GM12878 (cell line): ENCODE results near the gene EPS8. TPM values are rescaled to one million over a fixed set of nuclear protein-coding genes. Genes with fewer than 3 reads are reported as not detected.

Experiments used
- ATAC-seq: fragments of 200-7000 bp; cut with Tn5 transposase; 3 replicates; pipeline ENCODE4 v1.9.1; 2020; ENCODE audit warnings: mild to moderate bottlenecking, moderate library complexity
- BruUV-seq: library from RNA; stranded (reverse); fragments of 400-500 nt; replicated peaks from 2 replicates; lab custom pipeline; 2021; lab: Mats Ljungman, UMichigan
- CTCF ChIA-PET: fragments of 300-600 bp; sonication (Branson Sonifier 250); formaldehyde crosslinking; extraction: SDS; loops from one replicate; lab custom pipeline; 2021; ENCODE audit warnings: inconsistent platforms; lab: Yijun Ruan, JAX
- POLR2A ChIA-PET: fragments of 350-600 bp; formaldehyde crosslinking; extraction: SDS; loops from one replicate; lab custom pipeline; 2021; ENCODE audit warnings: inconsistent platforms; lab: Charles Lee
- RAD21 ChIA-PET: fragments of 300-600 bp; sonication (Branson Sonifier 250); formaldehyde crosslinking; loops from one replicate; lab custom pipeline; 2023; ENCODE audit warnings: antibody characterized with exemption; ENCODE audit not compliant: unreplicated experiment; lab: Charles Lee
- SMC1A ChIA-PET: fragments of 300-600 bp; sonication (Branson Sonifier 250); formaldehyde crosslinking; loops from one replicate; lab custom pipeline; 2023; ENCODE audit not compliant: unreplicated experiment, uncharacterized antibody; lab: Charles Lee
- DNase-seq: peaks from one replicate; pipeline ENCODE4 v3.0.0-alpha.2; 2011; ENCODE audit warnings: low read depth, low spot score
- FAIRE-seq: peaks from 3 replicates; lab custom pipeline; 2011; peaks lifted over from hg19 to GRCh38; lab: Jason Lieb, UNC
- H2AFZ ChIP-seq: 2 replicates; pipeline ENCODE4 v1.6.0; 2011; ENCODE audit warnings: low read depth, low read length, control low read depth; ENCODE audit not compliant: control insufficient read depth
- H3K27ac ChIP-seq: 2 replicates; pipeline ENCODE4 v1.5.1; 2011; ENCODE audit warnings: control low read depth; ENCODE audit not compliant: control insufficient read depth, insufficient read depth
- H3K27me3 ChIP-seq, 2 experiments: replicated peaks in 1 of 2; 2 replicates each; pipeline versions ENCODE4 v1.6.0 to v1.6.1; 2011; ENCODE audit warnings: low read length in 1 of 2; ENCODE audit not compliant: control insufficient read depth in 2 of 2, insufficient read depth in 2 of 2
- H3K36me3 ChIP-seq, 2 experiments: 2 replicates each; pipeline ENCODE4 v1.5.1; 2011; ENCODE audit warnings: low read length in 1 of 2; ENCODE audit not compliant: control insufficient read depth in 2 of 2, insufficient read depth in 2 of 2
- H3K4me1 ChIP-seq: 2 replicates; pipeline ENCODE4 v1.6.1; 2011; ENCODE audit warnings: mild to moderate bottlenecking, low read length, moderate library complexity, mixed read lengths; ENCODE audit not compliant: control insufficient read depth, insufficient read depth
- H3K4me2 ChIP-seq: 2 replicates; pipeline ENCODE4 v1.6.0; 2011; ENCODE audit warnings: control low read depth; ENCODE audit not compliant: control insufficient read depth, insufficient read depth
- H3K4me3 ChIP-seq: fragments of 200-600 bp; sonication (generic); 2 replicates; pipeline ENCODE4 v1.5.1; 2016
- H3K79me2 ChIP-seq: 2 replicates; pipeline ENCODE4 v1.6.0; 2011; ENCODE audit warnings: low read length; ENCODE audit not compliant: control insufficient read depth, insufficient read depth
- H3K9ac ChIP-seq: 2 replicates; pipeline ENCODE4 v1.8.0; 2011; ENCODE audit warnings: low read length, control low read depth, mixed read lengths; ENCODE audit not compliant: control insufficient read depth, insufficient read depth
- H3K9me3 ChIP-seq: replicated peaks from 3 replicates; pipeline ENCODE4 v1.5.1; 2011; ENCODE audit warnings: mild to moderate bottlenecking, low read length; ENCODE audit not compliant: control insufficient read depth, insufficient read depth
- H4K20me1 ChIP-seq: 2 replicates; pipeline ENCODE4 v1.6.0; 2011; ENCODE audit not compliant: control insufficient read depth, insufficient read depth
- ATF7 ChIP-seq: fragments of 450-650 bp; IDR thresholded peaks from 2 replicates; pipeline ENCODE4 v1.6.1; 2016; ENCODE audit warnings: low read depth, mild to moderate bottlenecking
- BHLHE40 ChIP-seq, 2 experiments: fragments of 450-650 bp in 1 of 2; IDR thresholded peaks; 2 replicates each; pipeline ENCODE4 v1.6.1; 2011 to 2017; ENCODE audit warnings: low read depth in 2 of 2, borderline replicate concordance in 1 of 2, improper control_type of control experiment in 1 of 2, low read length in 1 of 2, mild to moderate bottlenecking in 1 of 2
- BRCA1 ChIP-seq: IDR thresholded peaks from 2 replicates; pipeline ENCODE4 v1.6.1; 2011; ENCODE audit warnings: low read depth, low read length, improper control_type of control experiment
- CTCF ChIP-seq, 3 experiments: IDR thresholded peaks in 2 of 3; conservative IDR thresholded peaks in 1 of 3; 2 replicates each; pipeline ENCODE4 v1.5.1; 2011; ENCODE audit warnings: low read depth in 3 of 3, low read length in 3 of 3, mild to moderate bottlenecking in 3 of 3, control low read depth in 2 of 3, moderate library complexity in 2 of 3, inconsistent platforms in 1 of 3, mixed read lengths in 1 of 3; ENCODE audit not compliant: control insufficient read depth in 2 of 3, insufficient read depth in 1 of 3; ENCODE audit errors: extremely low read depth in 1 of 3
- CUX1 ChIP-seq: IDR thresholded peaks from 2 replicates; pipeline ENCODE4 v1.6.1; 2012; ENCODE audit warnings: improper control_type of control experiment, low read depth, low read length; ENCODE audit not compliant: insufficient replicate concordance
- MLLT1 ChIP-seq: fragments of 450-650 bp; IDR thresholded peaks from 2 replicates; pipeline ENCODE4 v1.6.1; 2016; ENCODE audit warnings: mild to moderate bottlenecking
- NFIC ChIP-seq: IDR thresholded peaks from 2 replicates; pipeline ENCODE4 v1.6.1; 2012; ENCODE audit warnings: low read depth, mild to moderate bottlenecking, inconsistent platforms, low read length, moderate library complexity
- PML ChIP-seq: IDR thresholded peaks from 2 replicates; pipeline ENCODE4 v1.6.1; 2012; ENCODE audit warnings: low read length, inconsistent platforms
- POLR2AphosphoS2 ChIP-seq: IDR thresholded peaks from 2 replicates; pipeline ENCODE4 v1.6.1; 2011; ENCODE audit warnings: low read depth, mild to moderate bottlenecking, low read length, improper control_type of control experiment, moderate library complexity
- POU2F2 ChIP-seq: IDR thresholded peaks from 3 replicates; pipeline ENCODE4 v1.6.1; 2011; ENCODE audit warnings: low read depth, mild to moderate bottlenecking, low read length, borderline replicate concordance
- RB1 ChIP-seq: fragments of 450-650 bp; formaldehyde crosslinking; IDR thresholded peaks from 2 replicates; pipeline ENCODE4 v1.6.1; 2017; ENCODE audit warnings: mild to moderate bottlenecking, borderline replicate concordance
- RELA ChIP-seq: fragments of 450-650 bp; IDR thresholded peaks from 2 replicates; pipeline ENCODE4 v1.8.0; 2014; ENCODE audit warnings: borderline replicate concordance; ENCODE audit not compliant: partially characterized antibody
- SIN3A ChIP-seq: IDR thresholded peaks from 2 replicates; pipeline ENCODE4 v1.6.1; 2012; ENCODE audit warnings: low read depth, low read length, improper control_type of control experiment
- SUPT20H ChIP-seq: IDR thresholded peaks from 2 replicates; pipeline ENCODE4 v1.6.1; 2011; ENCODE audit warnings: low read depth, mild to moderate bottlenecking, low read length, moderate library complexity, borderline replicate concordance; ENCODE audit not compliant: control insufficient read depth
- TCF3 ChIP-seq: IDR thresholded peaks from 2 replicates; pipeline ENCODE4 v1.6.1; 2012; ENCODE audit warnings: low read depth, mild to moderate bottlenecking, low read length, borderline replicate concordance; ENCODE audit not compliant: insufficient read depth
- ZSCAN29 ChIP-seq: fragments of 450-650 bp; IDR thresholded peaks from 2 replicates; pipeline ENCODE4 v1.6.1; 2017; ENCODE audit warnings: mild to moderate bottlenecking, moderate library complexity
- WGBS: methylation state at CpG from one replicate; pipeline ENCODE4 v1.1.6; 2016; ENCODE audit warnings: low lambda C conversion rate; ENCODE audit not compliant: insufficient replicate concordance, insufficient coverage; ENCODE audit errors: missing lambda C conversion rate; 5-methylcytosine and 5-hydroxymethylcytosine counted together
- in situ Hi-C: fragments of 300-500 bp; cut with MboI; formaldehyde crosslinking; loops from 9 replicates; pipeline ENCODE4 v1.14.3; 2018; ENCODE audit warnings: mixed read lengths
- intact Hi-C: fragments of 100-400 bp; cut with micrococcal nuclease; formaldehyde crosslinking; loops from one replicate; pipeline ENCODE4 v1.14.2; 2022; ENCODE audit not compliant: unreplicated experiment
- polyA plus RNA-seq, 11 experiments: library from polyadenylated mRNA; depleted of rRNA in 4 of 11; unstranded in 6 of 11; stranded (reverse) in 5 of 11; fragments of >200 nt; fragmentation: Nextera tagmentation in 4 of 11; fragmentation: Illumina TruSeq in 1 of 11; extraction: Ambion mirVana in 4 of 11; extraction: Trizol in 1 of 11; gene quantifications; 1 replicate in 1 of 11; 2 replicates in 10 of 11; pipeline versions ENCODE4 v1.2.1 to v1.2.3, GENCODE V29; 2011 to 2016; ENCODE audit warnings: inconsistent platforms in 2 of 11, missing spikeins in 2 of 11, low read depth in 1 of 11
- total RNA-seq, 4 experiments: library from RNA; depleted of rRNA in 3 of 4; stranded (reverse); fragments of >200 nt in 3 of 4; fragmentation: Illumina TruSeq in 1 of 4; extraction: Trizol in 1 of 4; gene quantifications; 2 replicates each; pipeline versions ENCODE4 v1.2.1 to v1.2.3, GENCODE V29; 2013 to 2021

The EPS8 gene
- total and polyA plus RNA-seq, 10 of the 15 experiments (the other 5 are each of a cell fraction or from before 2014, with no cell fraction given): 1.3 to 127 (median 3.4) TPM

- H2AFZ ChIP-seq: no peak overlapping the region
- H3K4me3 ChIP-seq: no peak overlapping the region
- no peaks in the 10 kb centered on the region for H4K20me1 ChIP-seq
- intact Hi-C loops: no loop called here
- no peak for DNase-seq
- no peak overlapping the region for H3K4me2 ChIP-seq
- ChIA-PET RAD21 (interaction anchor here (0.8 to 1.1 kb wide), 2 partner anchors 25 to 240 kb away, joined by 3 to 4 read pairs; no protein-coding TSS in a partner anchor), SMC1A (interaction anchor here (1.0 to 3.7 kb wide), 9 partner anchors 12 to 243 kb away, joined by 3 to 26 read pairs (median 3); no protein-coding TSS in a partner anchor), POLR2A (no interaction called here), CTCF (interaction anchor here (1.8 to 3.1 kb wide), 2 partner anchors 13 to 244 kb away, joined by 8 to 10 read pairs; no protein-coding TSS in a partner anchor)
- H3K9ac ChIP-seq: no peak overlapping the region
- in situ Hi-C loops: no loop called here
- no peak for ATAC-seq
- no peaks in the 10 kb centered on the region for H3K36me3 ChIP-seq
- no peak for FAIRE-seq
- H3K27ac ChIP-seq: no peak overlapping the region
- WGBS: 4% methylated on average over 3 of the region's 3 CpGs
- H3K27me3 ChIP-seq: peaks cover 0 to 2% of the 10 kb centered on the region in 2 experiments; a peak in 1 of 4 replicates
- no peaks in the 10 kb centered on the region for H3K4me1 ChIP-seq
- H3K79me2 ChIP-seq: no peaks in the 10 kb centered on the region
- no peaks in the 10 kb centered on the region for H3K9me3 ChIP-seq
- no TSS peak for BruUV-seq
- TF ChIP-seq MLLT1 (no peak), SIN3A (no peak), NFIC (no peak), BHLHE40 (IDR thresholded peaks at IDR 0.05; ENCODE audit: borderline replicate concordance in 1 of 2, low read depth in 2 of 2, low read length in 1 of 2) (no peak), RELA (no peak), PML (no peak), CTCF (IDR thresholded peaks at IDR 0.05 in 2 of 3, conservative IDR thresholded peaks at IDR 0.05 in 1 of 3; ENCODE audit: control insufficient read depth in 2 of 3, extremely low read depth in 1 of 3, insufficient read depth in 1 of 3, low read depth in 3 of 3, low read length in 3 of 3) (no peak), TCF3 (no peak), ZSCAN29 (no peak), SUPT20H (no peak), BRCA1 (no peak), ATF7 (no peak), POU2F2 (no peak), RB1 (no peak), POLR2AphosphoS2 (no peak), CUX1 (no peak)
These were observed 41.4 kb upstream of the EPS8 start for GRCh38 chr12:15830538-15830937.
